ENCODE data around the gene MRTFB.
A peak's percentile ranks its signal among the peaks of the same experiment; 100 is the strongest.

Gene MRTFB

DNA sequence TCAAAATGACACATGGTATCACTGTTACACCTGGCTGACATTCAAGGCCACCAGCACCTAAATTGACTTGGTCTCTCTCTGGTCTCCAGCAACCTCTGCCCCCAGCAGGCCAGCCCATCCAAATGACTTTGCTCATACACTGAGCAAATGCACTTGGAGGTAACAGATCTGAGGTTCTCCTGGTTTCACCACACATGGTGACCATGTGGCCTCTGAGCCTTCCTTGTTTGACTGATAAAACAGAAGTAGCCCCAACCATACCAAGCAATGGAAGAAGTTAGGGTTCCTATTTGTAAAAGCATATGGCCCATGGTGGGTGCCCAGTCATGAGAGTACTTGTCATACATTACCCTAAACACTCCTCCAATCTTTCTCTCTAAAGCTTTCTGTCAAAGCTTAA is 181.7 kb downstream of the MRTFB start:
- no peak for FAIRE-seq
- DNase-seq (ENCODE audit: extremely low spot score, insufficient read length, low read depth): no peak

DNA sequence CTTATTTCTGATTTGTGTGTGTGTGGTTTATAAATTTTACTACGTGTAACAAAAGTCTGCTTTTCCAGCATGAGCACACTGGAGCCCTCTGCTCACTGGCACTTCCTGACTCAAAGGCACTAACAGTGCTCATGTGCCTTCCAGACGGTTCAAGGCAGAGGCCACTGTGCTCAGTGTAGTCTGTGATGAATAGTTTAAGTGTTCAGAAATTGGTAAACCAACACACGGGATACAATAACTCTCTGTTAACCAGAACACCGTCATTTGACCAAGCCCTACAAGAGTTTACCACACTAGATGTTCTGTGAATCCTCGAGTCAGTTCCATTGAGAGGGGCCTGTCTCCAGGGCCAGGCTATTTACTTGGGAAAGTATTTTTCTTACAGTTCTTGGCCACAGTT is 191.9 kb downstream of the MRTFB start:
- no peak for FAIRE-seq
- DNase-seq (ENCODE audit: extremely low spot score, insufficient read length, low read depth): no peak

DNA sequence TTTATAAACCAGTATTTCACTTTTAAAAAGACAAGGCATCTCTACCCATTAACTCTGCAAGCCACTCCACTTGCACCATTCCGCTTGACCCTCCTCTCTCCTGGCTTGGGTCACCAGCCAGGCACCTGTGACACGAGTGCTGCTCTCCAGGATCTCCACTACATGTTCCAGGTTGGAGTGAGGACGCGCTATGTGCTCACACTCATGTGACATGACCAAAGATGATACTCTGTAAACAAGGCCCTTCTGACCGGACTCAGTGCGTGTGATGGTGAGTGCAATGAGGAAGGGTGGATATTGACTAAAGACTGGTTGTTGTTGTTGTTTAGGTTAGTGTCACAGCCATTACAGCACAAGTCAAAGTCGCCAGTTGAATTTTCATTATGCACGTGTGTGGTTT is 192.7 kb downstream of the MRTFB start:
- no peak for FAIRE-seq
- DNase-seq (ENCODE audit: extremely low spot score, insufficient read length, low read depth): no peak

DNA sequence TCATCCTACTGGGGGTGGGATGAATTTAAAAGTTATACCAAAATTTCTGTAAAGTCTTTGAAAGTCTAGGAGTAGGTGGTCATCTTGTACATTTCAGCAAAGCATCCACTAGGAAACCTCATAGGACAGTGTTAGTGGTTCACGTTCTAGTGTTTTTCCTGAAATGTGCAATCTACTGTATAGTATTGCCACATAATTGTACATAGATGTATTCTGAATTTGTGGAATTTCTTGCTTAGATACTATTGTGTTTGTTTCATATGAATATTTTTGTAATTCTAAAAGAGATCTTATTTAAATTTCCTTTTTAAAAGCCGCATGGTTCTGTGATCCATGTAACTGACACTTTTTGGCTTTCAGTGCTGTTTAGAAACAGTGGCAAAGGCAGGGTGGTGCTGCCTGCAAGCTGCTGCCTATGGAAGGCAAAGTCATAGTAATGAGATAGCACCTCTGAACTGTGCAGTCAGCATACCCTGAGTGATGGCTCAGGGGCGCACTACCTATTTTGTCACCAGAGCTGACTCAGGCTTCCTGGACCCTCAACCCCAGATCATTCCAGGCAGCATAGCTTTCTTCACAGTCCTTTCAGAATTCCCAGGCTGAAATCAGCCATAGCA is 193.3 kb downstream of the MRTFB start:
- FAIRE-seq: no peak

DNA sequence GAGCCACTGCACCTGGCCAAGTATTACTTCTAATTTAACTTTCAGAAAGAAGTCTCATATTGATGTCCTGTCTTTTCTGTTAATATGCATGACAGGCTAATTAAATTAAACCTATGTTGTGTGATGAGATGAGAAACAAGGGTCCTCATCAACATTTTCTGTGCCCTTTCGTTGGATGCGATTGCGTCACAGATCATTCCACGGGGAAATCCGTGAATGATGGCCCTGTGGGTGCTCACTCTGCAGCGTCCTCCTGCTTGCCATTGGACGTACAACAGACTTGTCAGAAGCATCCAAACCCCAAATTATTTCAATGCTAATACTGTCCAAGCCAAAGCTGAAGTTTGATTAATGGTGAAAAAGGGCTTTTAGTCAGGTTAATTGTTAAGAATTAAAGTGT is 197.0 kb downstream of the MRTFB start:
- DNase-seq (ENCODE audit: extremely low spot score, insufficient read length, low read depth): no peak
- FAIRE-seq: no peak

More for the DNA sequence above, 193.3 kb downstream of the MRTFB start:
- no peak for DNase-seq (ENCODE audit: extremely low spot score, insufficient read length, low read depth)

DNA sequence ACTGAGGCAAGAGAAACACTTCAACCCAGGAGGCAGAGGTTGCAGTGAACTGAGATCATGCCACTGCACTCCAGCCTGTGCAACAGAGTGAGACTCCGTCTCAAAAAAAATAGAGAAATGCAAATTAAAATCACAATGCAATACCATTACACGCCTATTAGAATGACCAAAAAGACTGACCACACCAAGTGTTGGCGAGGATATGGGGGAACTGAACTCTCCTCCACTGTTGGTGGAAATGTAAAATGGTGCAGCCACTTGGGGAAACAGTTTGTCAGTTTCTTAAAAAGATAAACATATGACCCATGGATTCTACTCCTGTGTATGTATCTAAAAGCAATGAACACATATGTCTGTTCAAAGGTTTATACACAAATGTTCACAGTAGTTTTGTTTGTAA is 204.8 kb downstream of the MRTFB start:
- DNase-seq (ENCODE audit: extremely low spot score, insufficient read length, low read depth): no peak
- no peak for FAIRE-seq

GRCh38 chr16:14278749-14279148 is 207.6 kb downstream of the MRTFB start:
- no peak for FAIRE-seq
- no peak for DNase-seq (ENCODE audit: extremely low spot score, insufficient read length, low read depth)

GRCh38 chr16:14280541-14280940 is 209.4 kb downstream of the MRTFB start:
- DNase-seq (ENCODE audit: extremely low spot score, insufficient read length, low read depth) (no peak), FAIRE-seq (no peak)

- no peak for DNase-seq (ENCODE audit: extremely low spot score, insufficient read length, low read depth)
- no peak for FAIRE-seq
These were observed 212.7 kb downstream of the MRTFB start for GRCh38 chr16:14283786-14284185.

- DNase-seq (ENCODE audit: extremely low spot score, insufficient read length, low read depth) (no peak), FAIRE-seq (no peak)
These were observed 213.3 kb downstream of the MRTFB start for GRCh38 chr16:14284371-14284770.

- DNase-seq (ENCODE audit: extremely low spot score, insufficient read length, low read depth): no peak
- FAIRE-seq: no peak
These were observed 213.9 kb downstream of the MRTFB start for GRCh38 chr16:14284930-14285512.

DNA sequence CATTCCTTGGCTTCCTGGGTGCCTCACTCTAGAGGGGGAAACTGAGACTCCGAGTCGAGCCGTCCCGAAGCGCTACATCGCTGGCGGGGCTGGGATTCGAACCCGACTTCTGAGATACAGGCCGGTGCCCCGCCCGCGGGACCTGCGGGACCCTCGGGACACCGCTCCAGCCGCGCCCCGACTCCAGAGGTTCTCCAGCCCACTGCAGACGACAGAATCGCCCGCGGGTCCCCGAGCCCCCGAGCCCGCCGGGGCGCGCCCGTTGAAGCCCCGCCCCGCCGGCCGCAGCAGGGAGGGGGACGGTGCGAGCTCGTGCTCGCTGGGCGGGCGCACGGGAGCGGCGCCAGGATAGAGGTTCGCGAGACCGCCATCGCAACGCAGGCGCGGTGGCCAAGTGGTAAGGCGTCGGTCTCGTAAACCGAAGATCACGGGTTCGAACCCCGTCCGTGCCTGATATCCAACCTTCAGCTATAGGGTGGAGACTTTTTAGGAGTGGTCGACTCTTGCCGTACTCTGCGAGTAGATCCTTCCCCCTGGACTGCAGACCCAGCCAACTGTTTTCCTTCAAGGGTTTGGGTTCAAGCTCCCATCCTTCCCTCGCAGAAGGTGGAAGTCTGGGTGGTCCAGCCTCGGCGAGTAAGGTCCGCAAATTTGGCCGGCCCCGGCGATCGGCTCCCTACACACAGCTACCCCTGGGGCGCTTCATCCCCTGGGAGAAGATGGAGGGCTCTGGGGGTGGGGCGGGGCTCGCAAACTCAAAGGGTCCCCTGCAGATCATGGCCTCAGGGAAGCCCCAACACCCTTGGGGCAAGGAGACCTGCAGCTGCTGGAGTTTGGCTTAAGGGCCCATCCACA is 214.6 kb downstream of the MRTFB start:
- FAIRE-seq (peak; percentile 91), DNase-seq (ENCODE audit: extremely low spot score, insufficient read length, low read depth) (peak; percentile 88)

DNA sequence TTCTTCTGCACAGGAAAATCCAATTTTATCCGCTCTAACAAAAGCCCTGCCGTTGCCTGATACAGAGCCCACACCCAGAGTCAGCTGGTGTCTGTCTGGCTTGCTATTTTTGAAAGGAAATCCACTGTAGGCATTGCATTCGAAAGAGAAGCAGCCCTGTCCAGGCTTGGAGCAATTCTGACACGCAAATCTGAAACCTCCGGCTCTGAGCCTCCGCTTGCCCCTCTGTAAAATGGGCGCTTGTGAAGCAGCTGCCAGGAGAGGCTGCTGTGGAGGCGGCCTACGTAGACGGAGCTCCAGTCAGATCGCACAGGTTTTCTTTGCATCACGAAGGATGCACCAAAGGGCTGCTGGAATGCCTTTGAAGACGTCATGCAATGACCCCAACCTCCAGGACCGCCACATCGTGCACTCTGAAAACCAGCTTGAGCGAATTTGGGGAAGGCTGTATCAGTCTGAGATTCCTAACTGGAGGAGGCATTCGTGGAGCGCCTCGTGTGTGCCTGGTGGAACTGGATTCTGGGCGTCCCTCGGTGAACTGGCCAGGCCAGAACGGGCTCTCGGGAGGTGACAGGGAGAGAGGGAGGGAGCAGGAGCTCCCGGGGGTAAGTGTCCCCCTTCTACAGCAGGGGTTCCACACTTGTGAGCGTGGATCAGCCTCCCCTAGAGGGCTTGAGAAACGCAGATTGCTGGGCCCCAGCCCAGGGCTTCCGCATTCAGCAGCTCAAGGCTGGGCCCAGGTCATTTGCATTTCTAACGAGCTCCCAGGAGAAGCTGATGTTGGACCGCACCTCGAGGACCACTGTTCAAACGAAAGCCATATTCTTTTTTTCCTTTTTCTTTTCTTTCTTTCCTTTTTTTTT is 215.5 kb downstream of the MRTFB start:
- DNase-seq (ENCODE audit: extremely low spot score, insufficient read length, low read depth) (no peak), FAIRE-seq (peak; percentile 39)

DNA sequence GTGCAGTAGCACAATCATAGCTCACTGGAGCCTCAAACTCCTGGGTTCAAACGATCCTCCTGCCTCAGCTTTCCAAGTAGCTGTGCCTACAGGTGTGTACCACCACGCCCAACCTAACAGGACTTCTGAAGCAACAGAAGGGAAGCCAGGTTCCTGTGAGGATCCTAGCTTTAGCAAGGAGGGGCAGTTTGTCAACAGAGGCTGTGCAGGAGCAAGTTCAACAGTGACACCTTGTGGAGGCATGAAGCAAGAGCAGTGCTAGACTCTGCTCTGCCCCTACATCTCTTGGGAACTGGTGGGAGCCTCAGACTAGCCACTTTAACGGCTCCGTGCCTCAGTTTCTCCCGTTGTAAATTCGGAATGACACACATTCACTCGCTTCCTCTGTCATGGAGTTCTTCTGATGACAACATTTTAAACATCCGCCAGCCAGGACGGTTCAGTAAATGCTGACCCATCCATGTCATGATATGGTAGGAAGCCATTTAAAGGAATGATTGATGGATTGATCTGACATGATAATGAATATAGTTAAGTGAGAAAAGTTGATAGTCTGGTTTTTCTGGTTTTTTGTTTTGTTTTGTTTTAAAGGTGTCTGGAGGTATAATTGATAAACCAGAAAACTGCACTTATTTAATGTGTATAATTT is 218.7 kb downstream of the MRTFB start:
- FAIRE-seq (no peak), DNase-seq (ENCODE audit: extremely low spot score, insufficient read length, low read depth) (no peak)

- no peak for DNase-seq (ENCODE audit: extremely low spot score, insufficient read length, low read depth)
- no peak for FAIRE-seq
These were observed 220.2 kb downstream of the MRTFB start for GRCh38 chr16:14291286-14291685.

DNA sequence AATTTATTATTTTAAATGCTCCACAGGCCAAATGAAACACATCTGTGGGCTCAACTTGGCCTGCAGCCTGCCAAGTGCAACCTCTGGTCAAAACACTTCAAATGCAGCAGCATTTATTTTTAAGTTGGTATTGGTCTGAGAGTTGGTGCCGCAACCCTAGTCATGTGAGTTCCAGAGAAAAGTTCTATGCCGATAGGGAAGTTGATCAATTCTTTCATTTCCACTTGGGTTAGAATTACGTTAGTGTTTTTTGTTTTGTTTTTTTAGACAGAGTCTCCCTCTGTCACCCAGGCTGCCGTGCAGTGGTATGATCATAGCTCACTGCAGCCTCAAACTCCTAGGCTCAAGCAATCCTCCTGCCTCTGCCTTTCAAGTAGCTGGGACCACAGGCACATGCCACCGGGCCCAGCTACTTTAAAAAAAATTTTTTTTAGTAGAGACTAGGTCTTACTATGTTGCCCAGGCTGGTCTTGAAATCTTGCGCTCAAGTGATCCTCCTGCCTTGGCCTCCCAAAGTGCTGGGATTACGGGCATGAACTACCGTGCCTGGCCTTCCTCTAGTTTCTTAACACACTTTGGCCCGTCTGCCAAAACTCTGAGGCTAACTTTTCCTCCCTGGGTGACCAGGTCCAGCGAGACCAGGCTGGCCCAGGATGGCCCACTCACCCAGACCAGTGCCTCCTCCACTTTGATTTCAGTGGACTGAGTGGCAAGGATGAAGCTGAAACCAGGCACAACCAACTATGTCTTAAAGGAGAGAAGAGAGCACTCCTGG is 221.1 kb downstream of the MRTFB start:
- no peak for DNase-seq (ENCODE audit: extremely low spot score, insufficient read length, low read depth)
- no peak for FAIRE-seq

DNA sequence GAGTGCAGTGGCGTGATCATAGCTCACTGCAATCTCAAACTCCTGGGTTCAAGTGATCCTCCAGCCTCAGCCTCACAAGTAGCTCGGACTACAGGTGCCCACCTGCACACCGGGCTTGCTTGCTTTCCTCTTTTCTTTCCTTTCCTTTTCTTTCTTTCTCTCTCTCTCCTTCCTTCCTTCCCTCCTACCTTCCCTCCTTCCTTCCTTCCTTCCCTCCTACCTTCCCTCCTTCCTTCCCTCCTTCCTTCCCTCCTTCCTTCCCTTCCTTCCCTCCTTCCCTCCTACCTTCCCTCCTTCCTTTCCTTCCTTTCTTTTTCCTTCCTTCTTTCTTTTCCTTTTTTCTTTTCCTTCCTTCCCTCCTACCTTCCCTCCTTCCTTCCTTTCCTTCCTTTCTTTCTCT is 225.5 kb downstream of the MRTFB start:
- FAIRE-seq (no peak), DNase-seq (ENCODE audit: extremely low spot score, insufficient read length, low read depth) (no peak)

DNA sequence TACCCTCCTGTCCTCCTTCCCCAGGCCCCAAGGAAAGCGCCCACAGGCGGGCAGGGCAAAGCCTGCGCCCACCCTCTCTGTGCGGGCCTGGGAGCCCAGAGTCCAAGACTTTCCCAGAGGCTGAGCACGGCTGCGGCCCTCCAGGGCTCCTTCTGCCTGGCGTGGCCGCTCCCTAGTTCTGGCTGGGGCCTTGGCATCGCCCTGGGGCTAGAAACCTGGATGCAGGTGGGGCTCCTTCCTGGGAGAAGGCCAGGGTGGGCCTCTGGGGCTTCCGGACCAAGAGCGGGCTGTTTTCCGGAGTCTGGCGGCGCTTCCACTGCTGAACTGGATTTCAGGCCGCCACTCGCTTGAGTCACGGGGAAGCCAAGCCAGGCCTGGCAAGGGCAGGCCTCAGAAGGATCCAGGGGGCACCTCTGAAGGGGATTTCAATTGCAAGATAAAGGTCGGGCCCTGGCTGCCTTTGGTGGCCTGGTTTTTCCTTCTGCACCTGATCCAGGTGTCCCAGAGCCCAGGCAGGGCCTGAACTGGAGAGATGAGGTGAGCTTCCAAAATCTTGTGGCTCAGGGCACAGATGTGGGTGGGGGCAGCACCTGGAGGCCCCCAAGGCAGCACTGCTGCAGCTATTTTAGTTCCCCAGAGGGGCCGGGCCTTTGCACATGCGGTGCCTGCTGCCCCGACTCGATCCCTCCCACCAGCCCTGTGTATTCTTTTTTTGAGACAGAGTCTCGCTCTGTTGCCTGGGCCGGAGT is 227.4 kb downstream of the MRTFB start:
- FAIRE-seq (no peak), DNase-seq (ENCODE audit: extremely low spot score, insufficient read length, low read depth) (no peak)
